HG02943 (cell line): ENCODE measurements around the gene MDM2.

Experiments
- ATAC-seq: cut with Tn5 transposase; IDR thresholded peaks from one replicate; pipeline ENCODE4 v1.9.1; 2021; ENCODE audit warnings: mild to moderate bottlenecking, low read depth, moderate library complexity; ENCODE audit not compliant: unreplicated experiment

Gene MDM2

DNA sequence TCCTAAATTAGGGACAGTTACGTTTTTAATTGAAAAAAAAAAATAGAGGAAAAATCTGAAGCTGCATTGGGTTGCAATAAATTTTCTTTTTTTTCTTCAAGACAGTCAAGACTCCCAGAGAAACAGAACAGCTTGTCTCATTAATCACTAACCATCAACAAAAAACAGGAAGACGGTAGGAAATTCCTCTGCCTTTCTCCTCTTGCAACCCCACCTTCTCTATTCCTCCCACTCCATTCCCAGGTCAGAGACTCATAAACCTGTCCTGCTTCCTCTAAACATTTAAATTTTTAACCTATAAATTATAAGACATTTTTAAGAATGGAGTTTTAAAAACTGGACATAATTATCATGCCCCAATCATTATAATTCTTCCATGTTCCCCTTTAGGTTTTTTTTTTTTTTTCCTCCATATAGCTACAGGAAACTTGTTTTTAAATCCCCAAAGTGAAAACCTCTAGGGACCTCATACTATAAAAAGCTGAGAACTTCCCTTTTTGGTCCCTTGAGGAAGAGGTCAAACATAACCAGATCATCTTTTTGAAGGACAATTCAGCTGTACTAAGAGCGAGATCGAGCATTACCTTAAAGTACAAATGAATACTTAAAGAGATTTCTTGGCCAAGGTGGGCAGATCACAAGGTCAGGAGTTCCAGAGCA lies 89.0 kb downstream of the MDM2 start:
- ATAC-seq = no peak

DNA sequence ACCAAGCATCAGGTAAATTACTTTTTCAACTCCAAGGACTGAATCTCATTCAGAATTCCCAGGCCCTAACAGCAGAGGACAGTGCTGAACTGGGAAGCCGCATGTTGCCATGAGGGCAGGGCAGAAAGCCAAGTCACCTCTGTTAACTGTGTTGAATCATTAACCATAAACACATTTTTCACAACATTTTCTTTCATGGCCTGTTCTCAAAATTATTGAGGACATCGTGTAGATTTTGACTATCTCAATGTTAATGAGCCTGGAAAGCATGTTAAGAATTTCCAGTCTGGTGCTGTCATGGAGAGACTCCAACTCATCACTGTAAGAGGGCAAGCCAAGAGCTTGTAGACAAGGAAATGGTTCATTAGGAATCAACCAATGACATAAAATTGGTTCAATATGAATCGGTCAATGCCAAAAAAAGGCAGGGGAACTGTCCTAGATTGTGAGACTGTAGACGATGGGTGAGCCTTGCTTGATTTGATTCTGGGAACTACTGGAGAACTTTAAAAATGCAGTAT lies 91.3 kb downstream of the MDM2 start:
- no peak for ATAC-seq

DNA sequence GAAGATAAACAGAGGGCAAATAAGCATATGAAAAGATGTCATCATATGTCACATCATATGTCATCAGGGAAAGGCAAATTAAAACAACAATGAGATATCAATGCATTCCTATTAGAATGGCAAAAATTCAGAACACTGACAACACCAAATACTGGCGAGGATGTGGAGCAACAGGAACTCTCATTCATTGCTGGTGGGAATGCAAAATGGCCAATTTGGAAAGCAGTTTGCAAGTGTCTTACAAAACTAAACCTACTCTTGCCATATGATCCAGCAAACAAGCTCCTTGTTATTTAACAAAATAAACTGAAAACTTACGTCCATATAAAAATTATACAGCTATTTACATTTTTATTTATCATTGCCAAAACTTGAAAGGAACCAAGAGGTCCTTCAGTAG lies 92.3 kb downstream of the MDM2 start:
- ATAC-seq = no peak
